ENCODE measurements around the gene KLRC3. TPM values are rescaled to one million over a fixed set of nuclear protein-coding genes. Genes with fewer than 3 reads are reported as not detected.
"Not testable (repeated sequence)": the region's sequence is repeated elsewhere in the genome, so short reads cannot be mapped to it uniquely, and the experiment has no call there.

Gene KLRC3
- total RNA-seq, 2 experiments from 2014 or later = 2.0 to 2.8 TPM

DNA sequence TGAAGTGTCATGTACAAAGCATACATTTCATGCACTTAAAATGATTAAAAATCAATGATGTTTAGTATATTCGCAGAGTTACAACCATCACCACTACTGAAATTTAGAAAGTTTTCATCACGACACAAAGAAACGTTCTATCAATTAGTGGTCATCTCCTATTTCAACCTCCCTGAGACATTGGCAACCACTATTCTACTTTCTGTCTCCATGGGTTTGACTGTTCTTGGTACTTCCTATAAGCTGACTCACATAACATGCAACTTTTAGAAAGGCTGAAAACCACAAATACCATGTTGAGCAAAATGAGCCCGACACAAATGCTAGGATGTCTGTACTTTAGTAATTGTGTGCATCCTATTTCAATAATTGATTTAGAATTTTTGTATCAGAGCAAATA lies 10.2 kb upstream of the KLRC3 start:
- peak; percentile 87 for ATAC-seq
- H3K36me3 Mint-ChIP-seq (ENCODE audit: low read depth); CTCF ChIA-PET: not testable (repeated sequence)

GRCh38 chr12:10425938-10426337 lies 5.5 kb upstream of the KLRC3 start:
- H3K4me1 Mint-ChIP-seq (ENCODE audit: low read depth); DNase-seq; H3K9me3 Mint-ChIP-seq; intact Hi-C loops (cut with micrococcal nuclease); H3K36me3 Mint-ChIP-seq (ENCODE audit: low read depth); H3K4me3 Mint-ChIP-seq; H3K27ac Mint-ChIP-seq; H3K27me3 Mint-ChIP-seq; POLR2A ChIA-PET; ATAC-seq; CTCF ChIA-PET: not testable (repeated sequence)

More for the DNA sequence above, 10.2 kb upstream of the KLRC3 start:
- H3K27me3 Mint-ChIP-seq; DNase-seq; H3K9me3 Mint-ChIP-seq; intact Hi-C loops (cut with micrococcal nuclease); POLR2A ChIA-PET; H3K27ac Mint-ChIP-seq; H3K4me3 Mint-ChIP-seq; H3K4me1 Mint-ChIP-seq (ENCODE audit: low read depth): not testable (repeated sequence)

DNA sequence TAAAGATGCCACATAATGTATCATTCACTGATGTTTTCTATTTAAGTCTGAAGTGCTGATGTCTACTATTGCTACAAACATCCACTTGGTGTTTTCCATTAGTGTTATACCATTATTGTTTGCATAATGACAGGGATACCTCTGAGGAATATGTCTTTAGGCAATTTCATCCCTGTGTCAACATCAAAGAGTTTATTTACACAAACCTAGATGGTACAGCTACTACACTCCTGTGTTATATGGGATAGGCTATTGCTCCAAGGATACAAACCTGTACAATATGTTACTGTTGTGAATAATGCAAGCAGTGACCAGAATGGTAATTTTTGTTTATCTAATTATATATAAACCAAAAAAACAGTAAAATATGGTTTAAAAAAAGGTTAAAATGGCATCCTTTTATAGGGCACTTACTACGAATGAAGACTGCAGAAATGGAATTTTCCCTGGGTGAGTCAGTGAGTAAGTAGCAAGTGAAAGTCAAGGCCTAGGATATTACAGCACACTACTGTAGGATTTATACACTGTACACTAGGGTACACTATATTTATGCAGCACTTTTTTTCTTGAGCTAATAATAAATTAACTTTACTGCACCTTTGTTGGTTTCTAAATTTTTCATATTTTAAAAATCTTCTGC lies 4.0 kb upstream of the KLRC3 start:
- H3K4me1 Mint-ChIP-seq (ENCODE audit: low read depth); ATAC-seq; intact Hi-C loops (cut with micrococcal nuclease); POLR2A ChIA-PET; DNase-seq; H3K9me3 Mint-ChIP-seq; H3K27ac Mint-ChIP-seq; H3K4me3 Mint-ChIP-seq; H3K36me3 Mint-ChIP-seq (ENCODE audit: low read depth); H3K27me3 Mint-ChIP-seq; CTCF ChIA-PET: not testable (repeated sequence)

GRCh38 chr12:10422159-10422558 lies 1.8 kb upstream of the KLRC3 start:
- POLR2A ChIA-PET; H3K9me3 Mint-ChIP-seq; H3K4me1 Mint-ChIP-seq (ENCODE audit: low read depth); H3K36me3 Mint-ChIP-seq (ENCODE audit: low read depth); H3K27ac Mint-ChIP-seq; H3K4me3 Mint-ChIP-seq; H3K27me3 Mint-ChIP-seq; CTCF ChIA-PET; intact Hi-C loops (cut with micrococcal nuclease): not testable (repeated sequence)
- DNase-seq (peak; percentile 57), ATAC-seq (peak; percentile 97)

DNA sequence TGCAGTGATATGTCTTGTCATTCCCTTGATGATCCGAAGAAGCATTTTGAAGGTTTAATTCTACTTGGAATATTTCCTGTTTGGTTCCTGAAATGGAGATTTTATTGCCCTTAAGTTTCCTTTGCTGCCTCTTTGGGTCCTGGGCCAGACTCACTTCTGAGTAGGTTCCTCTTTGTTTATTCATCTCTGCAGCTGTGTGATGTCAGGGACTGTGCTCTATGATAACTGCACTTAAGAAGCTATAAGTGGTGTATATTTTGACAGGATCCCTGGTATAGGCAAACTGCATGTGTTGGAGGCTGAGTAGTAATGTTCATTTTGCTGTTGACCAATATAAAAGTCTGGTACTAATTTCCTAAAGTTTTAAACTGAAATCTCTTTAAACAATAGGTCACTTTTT lies 11.0 kb downstream of the KLRC3 start, which contains the start of gene KLRC4:
TSS of gene KLRC4 (minus strand) at position 366 of the 400 bp plus-strand sequence. CDS start at position 184, 182 bp downstream.
- POLR2A ChIA-PET = interaction anchor here (1.5 kb wide), 1 partner anchor 145 kb away, joined by 9 read pairs; no protein-coding TSS in a partner anchor
- TF ChIP-seq, protein P1, sequence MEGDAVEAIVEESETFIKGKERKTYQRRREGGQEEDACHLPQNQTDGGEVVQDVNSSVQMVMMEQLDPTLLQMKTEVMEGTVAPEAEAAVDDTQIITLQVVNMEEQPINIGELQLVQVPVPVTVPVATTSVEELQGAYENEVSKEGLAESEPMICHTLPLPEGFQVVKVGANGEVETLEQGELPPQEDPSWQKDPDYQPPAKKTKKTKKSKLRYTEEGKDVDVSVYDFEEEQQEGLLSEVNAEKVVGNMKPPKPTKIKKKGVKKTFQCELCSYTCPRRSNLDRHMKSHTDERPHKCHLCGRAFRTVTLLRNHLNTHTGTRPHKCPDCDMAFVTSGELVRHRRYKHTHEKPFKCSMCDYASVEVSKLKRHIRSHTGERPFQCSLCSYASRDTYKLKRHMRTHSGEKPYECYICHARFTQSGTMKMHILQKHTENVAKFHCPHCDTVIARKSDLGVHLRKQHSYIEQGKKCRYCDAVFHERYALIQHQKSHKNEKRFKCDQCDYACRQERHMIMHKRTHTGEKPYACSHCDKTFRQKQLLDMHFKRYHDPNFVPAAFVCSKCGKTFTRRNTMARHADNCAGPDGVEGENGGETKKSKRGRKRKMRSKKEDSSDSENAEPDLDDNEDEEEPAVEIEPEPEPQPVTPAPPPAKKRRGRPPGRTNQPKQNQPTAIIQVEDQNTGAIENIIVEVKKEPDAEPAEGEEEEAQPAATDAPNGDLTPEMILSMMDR (IDR thresholded peaks at IDR 0.05) = no peak
- ATAC-seq (peak; percentile 70), DNase-seq (peak; percentile 43)
- intact Hi-C loops (cut with micrococcal nuclease) = no loop called here
- peaks cover 16% of the 10 kb centered on the region for H3K36me3 Mint-ChIP-seq (ENCODE audit: low read depth)
- no peaks in the 10 kb centered on the region for H3K27me3 Mint-ChIP-seq
- peak within 1 kb of the TSS; percentile 88 for H3K27ac Mint-ChIP-seq
- CTCF ChIA-PET = no interaction called here
- peak within 1 kb of the TSS; percentile 83 for H3K4me3 Mint-ChIP-seq
- peaks cover 4% of the 10 kb centered on the region for H3K9me3 Mint-ChIP-seq
- H3K4me1 Mint-ChIP-seq (ENCODE audit: low read depth) = peaks cover 23% of the 10 kb centered on the region

DNA sequence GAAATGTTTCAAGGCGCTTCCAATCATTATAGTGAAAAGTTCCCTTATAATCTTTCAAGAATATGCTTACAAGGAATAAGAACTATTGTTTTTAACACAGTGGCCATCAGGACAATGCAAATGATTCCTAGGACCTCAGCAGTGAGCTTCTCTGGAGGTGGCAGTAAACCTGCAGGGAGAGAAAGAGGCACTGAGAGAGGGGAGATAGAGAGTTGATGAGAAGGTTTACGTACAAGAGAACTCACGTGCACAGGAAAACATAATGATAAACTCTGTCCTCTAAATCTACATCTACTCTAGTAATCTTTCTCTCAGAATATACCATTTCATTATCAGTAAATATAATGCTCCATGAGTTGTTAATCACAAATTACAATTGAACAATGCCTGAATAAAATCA lies 11.6 kb downstream of the KLRC3 start:
- Mint-ChIP-seq H3K36me3 (ENCODE audit: low read depth) (peaks cover 15% of the 10 kb centered on the region), H3K27me3 (no peaks in the 10 kb centered on the region), H3K4me3 (peak overlapping the region; percentile 83), H3K9me3 (peaks cover 4% of the 10 kb centered on the region), H3K27ac (peak overlapping the region; percentile 88), H3K4me1 (ENCODE audit: low read depth) (peaks cover 22% of the 10 kb centered on the region)
- TF ChIP-seq, protein P1 (IDR thresholded peaks at IDR 0.05) = no peak
- POLR2A ChIA-PET = interaction anchor here (1.5 kb wide), 1 partner anchor 146 kb away, joined by 9 read pairs; no protein-coding TSS in a partner anchor
- CTCF ChIA-PET = no interaction called here
- ATAC-seq (no peak), DNase-seq (no peak)
- intact Hi-C loops (cut with micrococcal nuclease) = no loop called here

- Mint-ChIP-seq H3K9me3 (peaks cover 4% of the 10 kb centered on the region), H3K36me3 (ENCODE audit: low read depth) (peaks cover 20% of the 10 kb centered on the region), H3K4me1 (ENCODE audit: low read depth) (peaks cover 29% of the 10 kb centered on the region), H3K4me3 (peak overlapping the region; percentile 69), H3K27ac (peak overlapping the region; percentile 85), H3K27me3 (no peaks in the 10 kb centered on the region)
- ChIA-PET POLR2A (interaction anchor here (0.7 to 2.7 kb wide), 12 partner anchors 8 to 733 kb away, joined by 3 to 13 read pairs (median 4); no protein-coding TSS in a partner anchor), CTCF (interaction anchor here (1.1 to 1.3 kb wide), 2 partner anchors 14 to 171 kb away, joined by 3 to 5 read pairs; no protein-coding TSS in a partner anchor)
- DNase-seq (no peak), ATAC-seq (no peak)
- intact Hi-C loops (cut with micrococcal nuclease) = no loop called here
- TF ChIP-seq, protein P1 (IDR thresholded peaks at IDR 0.05) = no peak
These were observed 13.7 kb downstream of the KLRC3 start for GRCh38 chr12:10406725-10407124.

Data from activated CD8-positive, alpha-beta T cell treated with anti-CD3 and anti-CD28 coated beads for 36 hours (primary cell).